GM21447 (cell line): ENCODE results near the gene INTS13.
"Not testable (repeated sequence)": the region's sequence is repeated elsewhere in the genome, so short reads cannot be mapped to it uniquely, and the experiment has no call there.

Experiments used
- ATAC-seq: cut with Tn5 transposase; IDR thresholded peaks from one replicate; pipeline ENCODE4 v1.9.1; 2021; ENCODE audit not compliant: unreplicated experiment

INTS13 gene

DNA sequence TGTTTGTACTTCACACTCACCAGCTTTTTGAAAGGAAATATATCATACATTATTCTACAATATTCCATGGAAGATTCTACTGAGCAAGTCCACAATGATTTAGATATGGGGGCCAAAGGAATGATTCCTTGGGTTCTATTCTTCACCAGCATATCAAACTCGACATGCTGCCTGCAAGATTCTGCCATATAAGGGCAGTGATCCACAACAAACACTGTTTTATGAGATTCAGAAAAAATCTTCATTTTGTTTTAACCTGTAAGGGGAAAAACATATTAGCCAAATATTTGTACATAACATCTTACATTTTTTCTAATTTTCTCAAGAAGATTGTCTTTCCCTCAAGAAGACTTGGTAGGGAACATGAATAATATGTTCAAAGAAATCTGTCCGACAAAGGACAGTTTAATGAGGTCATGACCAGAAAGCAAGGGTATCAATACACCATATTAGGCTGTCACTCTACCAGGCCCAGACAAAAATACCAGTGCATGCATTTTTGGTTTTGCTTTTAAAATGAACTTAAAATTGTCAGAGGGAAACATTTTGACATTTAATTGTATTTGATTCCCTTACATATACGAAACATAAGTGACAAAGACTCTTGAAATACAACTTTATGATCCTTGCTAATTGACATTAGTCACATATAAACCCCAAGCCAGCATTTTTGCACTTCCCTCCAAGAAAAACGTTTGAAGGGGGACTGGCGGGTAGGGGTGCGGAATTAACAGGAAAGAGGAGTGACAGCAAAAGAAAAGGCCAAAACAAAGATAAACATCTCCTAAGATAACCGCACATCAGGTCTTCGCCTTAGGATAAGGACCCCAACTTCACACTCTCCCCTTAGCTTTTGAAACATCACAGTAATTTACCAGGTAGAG lies 980 bp downstream of the INTS13 start:
- no peak for ATAC-seq

DNA sequence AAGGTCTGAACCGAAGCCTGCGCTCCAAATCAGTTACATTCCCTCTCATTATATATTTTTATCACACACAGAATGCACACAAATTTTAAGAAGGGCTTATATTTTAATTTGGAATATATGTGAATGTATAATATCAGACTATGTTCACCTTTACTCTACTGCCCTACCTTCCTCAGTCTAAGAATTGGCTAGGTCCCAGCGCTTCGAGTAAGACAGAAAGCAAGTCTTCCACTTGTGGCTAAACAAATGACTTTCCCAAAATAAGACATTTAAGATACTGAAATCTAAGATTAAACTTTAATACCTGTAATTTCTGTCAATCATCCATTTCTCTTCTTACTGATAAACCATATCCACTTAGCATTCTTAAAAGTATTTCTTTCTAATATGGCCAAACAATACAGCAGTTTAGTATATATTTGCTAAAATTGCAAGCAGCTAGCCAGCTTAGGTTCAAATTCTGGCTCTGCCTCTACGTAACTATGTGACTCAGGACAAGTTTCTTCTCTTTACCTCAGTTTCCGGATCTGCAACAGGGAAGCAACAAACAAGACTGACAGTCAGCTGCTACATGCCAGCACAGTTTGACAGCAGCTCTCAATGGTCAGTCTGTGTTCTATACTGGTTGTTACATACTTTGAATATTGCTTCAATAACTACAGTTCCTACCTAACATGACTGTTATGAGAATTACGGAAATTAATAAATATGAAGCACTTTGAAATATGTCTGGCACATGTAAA lies 2.0 kb downstream of the INTS13 start:
- ATAC-seq = no peak

DNA sequence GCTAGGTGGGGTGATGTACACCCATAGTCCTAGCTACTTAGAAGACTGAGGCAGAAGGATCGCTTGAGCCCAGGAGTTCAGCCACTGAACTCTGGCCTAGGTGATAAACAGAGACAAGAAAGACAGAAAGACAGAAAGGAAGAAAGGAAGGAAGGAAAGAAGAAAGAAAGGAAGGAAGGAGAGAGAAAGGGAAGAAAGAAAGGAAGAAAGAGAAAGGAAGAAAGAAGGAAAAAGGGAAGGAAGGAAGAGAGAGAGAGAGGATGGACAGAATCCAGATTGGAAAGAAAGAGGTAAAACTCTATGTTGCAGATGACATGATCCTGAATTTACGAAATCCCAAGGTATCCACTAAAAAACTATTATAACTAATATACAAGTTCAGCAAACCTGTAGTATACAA lies 8.2 kb downstream of the INTS13 start:
- ATAC-seq = no peak

DNA sequence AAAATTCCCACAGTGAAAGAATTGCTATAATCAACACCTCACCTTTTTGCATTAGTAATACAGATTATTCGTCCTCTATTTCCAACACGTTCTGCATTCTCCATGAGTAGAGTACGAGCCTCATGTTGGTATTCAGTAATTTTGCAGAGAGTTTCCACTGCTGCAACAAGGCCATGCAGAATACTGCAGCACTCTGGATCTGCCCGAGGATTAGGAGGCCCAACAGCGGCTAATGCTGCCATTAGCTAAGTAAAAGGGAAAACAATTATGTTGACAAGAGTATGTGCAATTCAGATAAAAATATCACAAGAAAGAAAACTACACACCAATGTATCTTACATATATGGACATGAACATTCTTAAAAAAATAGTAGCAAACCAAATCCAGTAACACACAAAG lies 9.1 kb downstream of the INTS13 start:
- ATAC-seq = no peak

DNA sequence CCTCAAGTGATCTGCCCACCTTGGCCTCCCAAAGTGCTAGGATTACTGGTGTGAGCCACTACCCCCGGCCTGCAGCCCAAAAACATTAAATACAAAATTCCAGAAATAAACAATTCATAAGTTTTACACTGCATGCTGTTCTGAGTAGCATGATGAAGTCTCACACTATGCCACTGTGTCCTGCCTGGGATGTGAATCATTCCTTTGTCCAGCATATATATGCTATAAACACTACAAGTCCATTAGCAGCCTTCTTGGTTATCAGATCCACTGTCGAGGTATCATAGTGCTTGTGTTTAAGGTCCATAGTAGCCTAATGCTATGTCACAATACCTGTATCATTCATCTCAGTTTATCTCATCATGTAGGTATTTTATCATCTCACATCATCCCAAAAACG lies 15.9 kb downstream of the INTS13 start:
- no peak for ATAC-seq

DNA sequence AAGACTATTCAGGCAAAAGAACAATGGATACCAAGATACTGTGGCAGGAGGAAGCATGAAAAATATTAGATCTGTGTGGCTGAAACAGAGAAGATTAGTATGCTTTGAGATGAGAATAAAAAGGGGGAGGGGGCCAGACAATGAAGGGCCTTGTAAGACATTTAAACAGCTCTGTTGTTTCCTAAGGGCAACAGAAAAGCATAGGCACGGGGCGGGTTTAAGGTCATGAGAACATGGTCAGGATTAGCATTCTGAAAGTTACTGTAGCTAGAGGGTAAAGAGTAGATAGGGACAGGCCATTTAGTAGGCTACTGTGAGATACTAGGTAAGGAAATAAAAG lies 18.6 kb downstream of the INTS13 start:
- ATAC-seq = no peak

DNA sequence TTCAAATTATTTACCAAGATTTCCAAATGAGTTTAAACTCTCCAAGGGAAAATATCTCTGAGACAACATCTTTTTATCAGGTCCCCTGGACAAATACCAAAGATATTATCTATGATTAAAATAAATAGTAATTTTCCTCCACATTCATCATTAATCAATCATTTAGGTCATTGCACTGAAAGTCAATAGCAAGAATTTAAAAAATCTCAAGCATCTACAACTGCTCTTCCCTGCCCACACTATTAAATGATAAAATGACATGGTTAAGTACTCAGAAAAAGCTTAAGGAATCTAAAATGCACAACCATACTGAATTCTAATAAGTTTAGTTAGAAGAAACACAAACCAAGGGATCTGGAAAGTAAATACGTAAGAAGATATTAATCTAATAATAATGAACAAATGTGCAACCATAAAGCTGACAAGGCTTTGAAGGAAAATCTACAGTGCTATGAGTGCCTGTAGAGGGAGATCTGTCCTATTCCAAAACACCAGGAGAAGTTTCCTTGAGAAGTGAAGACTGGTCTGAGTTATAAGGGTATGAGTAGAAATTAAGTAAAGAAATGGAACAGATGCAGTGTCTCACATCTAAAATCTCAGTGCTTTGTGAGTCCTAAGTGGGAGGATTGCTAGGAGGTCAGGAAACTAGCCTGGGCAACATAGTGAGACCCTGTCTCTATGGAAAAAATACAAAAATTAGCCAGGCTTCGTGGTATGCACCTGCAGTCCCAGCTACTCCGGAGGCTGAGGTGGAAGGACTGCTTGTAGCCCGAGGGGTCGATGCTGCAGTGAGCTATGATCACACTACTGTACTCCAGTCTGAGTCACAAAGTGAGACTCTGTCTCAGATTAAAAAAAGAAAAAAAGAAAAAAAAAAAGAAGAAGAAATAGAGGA lies 19.2 kb downstream of the INTS13 start:
- ATAC-seq = no peak

DNA sequence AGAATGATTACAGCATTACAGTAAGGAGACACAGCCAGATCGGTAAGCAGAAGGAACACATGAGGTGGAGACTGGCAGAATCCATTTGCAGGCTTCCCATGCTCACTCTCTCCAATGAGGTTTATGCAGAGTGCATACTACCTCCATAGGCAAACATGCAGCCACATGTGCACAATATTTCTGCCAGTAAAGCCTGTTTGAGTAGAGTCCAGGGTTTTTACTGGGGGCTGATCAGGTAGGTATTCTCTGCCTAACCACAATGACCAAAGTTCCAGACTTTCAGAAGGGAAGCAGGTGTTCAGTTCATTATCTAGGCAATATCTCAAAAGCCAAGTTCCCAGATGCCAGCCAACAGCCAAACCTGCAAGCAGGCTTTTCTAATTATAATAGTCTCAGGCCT lies 31.1 kb downstream of the INTS13 start:
- ATAC-seq = no peak

DNA sequence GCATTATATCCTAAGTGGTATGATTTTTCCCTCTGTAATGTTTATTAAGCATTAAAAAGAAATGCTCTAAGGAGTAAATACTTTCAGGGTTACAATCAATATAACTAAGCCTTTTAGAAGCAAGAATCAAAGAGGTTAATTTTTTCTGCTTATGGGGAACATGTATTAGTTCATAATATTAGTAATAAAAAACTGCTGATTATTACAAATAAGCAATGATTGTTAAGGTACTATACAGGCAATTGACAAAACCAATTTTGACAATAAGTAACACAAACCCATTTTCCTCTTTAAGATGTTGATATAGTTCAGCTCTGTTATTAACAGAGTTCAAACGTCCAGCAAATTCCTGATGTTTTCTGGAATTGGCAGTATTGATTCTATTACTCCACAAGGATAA lies 31.8 kb downstream of the INTS13 start:
- ATAC-seq = no peak

DNA sequence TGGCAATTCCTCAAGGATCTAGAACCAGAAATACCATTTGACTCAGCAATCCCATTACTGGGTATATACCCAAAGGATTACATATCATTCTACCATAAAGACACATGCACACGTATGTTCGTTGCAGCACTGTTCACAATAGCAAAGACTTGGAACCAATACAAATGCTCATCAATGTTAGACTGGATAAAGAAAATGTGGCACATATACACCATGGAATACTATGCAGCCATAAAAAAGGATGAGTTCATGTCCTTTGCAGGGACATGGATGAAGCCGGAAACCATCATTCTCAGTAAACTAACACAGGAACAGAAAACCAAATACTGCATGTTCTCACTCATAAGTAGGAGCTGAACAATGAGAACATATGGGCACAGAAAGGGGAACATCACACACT lies 34.4 kb downstream of the INTS13 start:
- ATAC-seq = not testable (repeated sequence)

DNA sequence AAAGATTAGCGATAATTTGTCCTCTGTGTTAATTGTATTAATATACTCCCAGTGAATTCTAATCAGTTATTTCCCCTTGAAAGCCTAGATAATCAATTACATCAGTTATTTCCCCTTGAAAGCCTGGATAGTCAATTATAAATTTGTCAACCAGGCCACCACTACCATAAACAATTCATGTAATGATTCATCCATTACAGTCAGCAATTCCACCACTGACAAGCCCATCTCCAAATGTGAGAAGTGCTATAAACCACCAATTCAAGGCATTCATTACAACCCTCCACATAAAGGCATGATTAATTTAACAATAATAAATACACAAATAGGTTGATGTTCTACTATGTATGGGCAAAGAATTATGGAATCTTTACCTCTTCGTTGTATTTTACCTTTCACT lies 40.9 kb downstream of the INTS13 start:
- no peak for ATAC-seq

DNA sequence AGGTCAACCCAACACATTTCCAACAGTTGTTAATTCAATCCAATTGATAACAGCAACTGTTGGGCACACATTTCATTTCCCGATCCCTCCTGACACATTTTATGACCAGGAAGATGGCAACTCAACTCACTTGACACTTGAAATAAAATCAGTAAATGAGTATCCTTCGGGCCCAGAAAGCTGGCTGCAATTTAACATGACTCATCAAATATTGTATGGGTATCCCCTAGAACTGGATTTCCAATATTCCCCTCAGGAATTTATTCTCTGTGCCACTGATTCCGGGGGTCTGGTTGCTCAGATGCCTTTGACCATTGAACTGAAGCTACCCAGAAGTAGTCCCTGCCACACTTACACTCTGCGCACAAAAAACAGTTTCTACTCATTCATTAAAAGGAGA lies 42.1 kb downstream of the INTS13 start:
- ATAC-seq = no peak

DNA sequence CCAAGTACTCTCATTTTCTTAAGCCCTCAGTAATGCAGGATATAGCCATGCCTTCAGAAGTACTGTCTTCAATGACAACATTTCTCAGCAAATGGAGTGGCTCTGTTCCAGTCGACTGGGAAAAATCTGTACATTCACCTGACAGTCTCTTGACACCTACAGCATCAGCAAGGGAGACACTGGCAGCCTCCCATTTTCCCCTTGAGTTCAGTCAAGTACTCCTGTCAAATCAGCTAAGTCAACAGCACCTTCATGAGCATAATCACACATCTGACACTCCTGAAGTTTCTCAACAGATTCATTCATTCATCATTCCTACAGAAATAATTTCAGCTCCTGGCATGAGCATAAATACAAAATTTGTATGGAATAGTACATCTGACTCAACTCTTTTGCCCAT lies 46.1 kb downstream of the INTS13 start:
- no peak for ATAC-seq

DNA sequence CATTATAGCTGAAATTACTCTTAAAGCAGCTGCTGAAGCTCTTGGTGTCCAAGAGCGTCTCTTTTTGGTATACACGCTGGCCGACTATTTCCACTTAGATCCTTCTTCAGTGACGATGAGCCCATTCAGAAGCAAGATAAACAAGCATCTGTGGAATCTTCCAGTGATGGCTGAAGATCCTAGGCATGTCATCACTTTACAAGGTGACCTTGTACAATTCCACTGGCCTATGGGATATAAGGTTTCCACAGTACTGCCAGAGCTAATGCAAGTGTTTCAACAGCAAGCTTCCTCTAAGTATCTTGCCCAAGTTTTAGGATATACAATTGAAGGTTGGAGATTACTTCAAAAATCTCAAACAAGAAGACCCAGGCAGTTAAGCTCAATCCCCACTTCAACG lies 47.0 kb downstream of the INTS13 start:
- no peak for ATAC-seq

DNA sequence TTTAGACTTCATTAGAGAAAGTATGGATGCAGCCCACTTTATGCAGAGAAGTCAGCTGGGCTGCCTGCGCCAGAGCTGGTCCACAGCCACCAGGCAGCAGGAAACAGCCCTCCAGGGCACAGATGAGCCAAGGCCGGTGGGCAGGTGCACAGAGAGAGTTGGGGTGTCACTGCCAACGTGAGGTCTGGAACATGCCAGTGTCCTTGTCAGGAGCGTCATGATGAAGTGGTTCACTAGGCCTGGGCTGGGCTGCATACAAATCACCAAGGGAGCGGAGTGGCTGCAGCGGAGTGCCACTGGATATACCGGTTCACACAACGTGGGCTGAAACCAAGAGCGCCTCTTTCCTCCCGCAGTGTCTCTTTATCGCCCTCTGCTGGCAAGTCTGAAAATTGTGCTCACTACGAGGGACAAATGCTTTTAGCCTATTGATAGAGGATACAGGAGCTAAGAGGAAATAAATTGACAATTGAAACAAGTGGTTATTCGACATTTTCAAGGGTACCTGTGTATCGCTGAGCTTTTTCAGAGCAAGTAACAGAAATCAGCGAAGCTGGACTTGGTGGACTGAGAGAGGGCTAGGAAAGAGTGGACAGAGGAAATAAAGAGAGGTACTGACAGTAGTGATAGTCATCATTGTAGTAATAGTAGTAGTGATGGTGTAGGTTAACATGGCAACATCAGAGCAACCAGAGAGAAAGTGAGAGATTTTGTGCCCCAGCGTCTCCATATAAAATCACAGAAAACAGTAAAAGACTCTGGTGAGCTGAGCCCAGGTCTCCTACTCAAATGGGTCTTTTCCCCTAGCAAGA lies 52.8 kb downstream of the INTS13 start:
- peak; percentile 78 for ATAC-seq

DNA sequence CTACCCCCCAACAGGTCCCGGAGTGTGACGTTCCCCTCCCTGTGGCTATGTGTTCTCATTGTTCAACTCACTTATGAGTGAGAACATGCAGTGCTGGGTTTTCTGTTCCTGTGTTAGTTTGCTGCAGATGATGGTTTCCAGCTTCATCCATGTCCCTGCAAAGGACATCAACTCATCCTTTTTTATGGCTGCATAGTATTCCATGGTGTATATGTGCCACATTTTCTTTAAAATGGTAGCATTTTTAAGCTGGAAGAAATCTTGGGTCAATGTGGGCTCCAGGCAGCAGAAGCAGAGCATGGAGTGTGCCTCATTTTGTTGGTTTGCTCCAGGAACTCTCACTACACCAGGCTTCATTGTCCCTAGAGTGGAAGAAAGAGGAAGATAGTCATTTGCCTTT lies 57.2 kb downstream of the INTS13 start:
- no peak for ATAC-seq

DNA sequence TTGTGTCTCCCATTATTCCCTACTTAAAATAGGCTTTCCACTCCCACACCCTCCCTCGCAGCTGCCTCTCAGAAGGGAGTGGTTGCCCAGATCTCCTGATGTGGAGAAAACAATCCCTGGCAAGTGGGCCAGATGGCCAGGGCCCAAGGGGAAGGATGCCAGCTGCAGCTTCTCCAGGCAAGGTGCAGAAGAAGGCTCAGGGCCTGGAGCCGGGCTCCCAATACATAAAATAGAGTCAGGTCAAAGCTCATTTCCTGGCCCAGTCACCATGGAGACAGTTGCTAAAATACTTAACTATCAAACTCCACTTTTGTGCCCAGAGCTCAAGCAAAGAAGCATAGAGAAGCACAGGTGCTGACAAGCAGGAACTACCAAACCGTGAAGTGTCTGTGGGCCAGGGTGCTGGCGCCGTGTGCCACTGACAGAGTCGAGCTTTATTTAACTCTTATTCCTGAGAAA lies 59.1 kb downstream of the INTS13 start:
- peak; percentile 59 for ATAC-seq

DNA sequence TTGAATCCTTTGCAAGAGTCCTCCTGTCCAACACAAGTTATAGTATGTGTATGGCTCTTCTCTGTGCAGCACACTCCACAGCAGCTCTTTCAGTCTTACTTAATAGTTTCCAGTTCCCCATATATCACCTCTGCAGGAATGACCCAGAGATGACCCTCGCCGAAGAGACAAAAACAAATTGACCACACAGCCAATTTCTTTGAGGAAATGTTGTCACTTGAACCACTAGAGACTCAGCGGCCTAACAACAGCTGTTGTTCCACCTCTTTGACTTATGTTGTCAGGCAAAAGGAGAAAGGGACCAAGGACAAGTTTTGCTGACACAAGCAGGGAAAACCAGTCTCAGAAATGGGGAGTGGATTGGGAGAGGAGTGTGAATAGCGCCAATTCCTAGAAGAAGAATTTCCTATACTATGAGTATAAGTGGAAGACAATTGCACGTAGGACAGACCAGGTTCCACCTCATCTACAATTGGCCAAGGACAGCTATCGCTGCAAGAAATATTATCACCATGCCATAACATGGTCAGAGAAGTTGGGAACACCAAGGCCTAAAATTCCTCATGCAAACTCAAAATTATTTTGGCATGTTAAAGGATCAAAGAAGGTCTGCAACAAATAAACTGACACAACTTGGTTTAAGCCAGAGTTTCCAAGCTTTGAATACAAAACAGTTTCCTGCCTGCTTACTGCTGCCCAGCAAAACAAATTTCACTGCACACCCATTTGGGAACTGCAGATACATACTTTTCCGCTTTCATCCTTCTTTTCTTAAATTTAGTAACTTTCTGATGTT lies 63.1 kb downstream of the INTS13 start:
- peak; percentile 55 for ATAC-seq

DNA sequence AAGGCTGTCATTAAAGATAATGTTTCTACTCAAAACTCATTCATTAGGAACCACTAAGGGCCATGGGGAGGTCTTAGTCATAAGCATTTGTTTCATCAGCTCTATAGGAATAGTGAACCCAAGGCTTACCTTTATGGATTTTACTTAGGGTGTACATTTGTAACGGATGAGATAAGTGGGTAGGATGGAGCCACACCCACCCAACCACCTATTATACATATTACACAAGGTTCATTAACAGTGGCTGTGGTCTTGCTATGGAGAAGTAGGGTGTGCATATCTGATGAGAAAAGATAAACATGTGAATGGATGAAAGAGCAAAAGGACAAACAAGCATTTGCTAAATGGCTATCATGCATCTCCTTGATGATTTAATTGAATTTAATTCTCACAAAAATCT lies 65.2 kb downstream of the INTS13 start:
- ATAC-seq = no peak

DNA sequence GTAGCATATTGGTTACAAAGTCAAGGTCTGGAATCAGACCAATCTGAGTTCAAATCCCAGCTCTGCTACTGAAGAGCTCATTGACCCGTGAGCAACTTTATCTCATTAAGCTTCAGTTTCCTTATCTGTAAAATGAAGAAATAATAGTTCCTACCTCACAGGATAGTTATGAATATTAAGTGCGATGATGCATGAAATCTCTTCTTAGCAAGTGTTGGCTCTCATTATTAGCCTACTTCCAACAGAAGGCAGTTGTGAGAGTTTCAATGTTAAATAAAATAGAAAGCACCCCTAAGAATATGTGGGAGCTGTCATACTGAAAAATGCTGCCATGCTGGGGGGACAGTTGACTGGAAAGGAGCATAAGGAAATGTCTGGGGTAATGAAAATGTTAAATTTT lies 65.8 kb downstream of the INTS13 start:
- ATAC-seq = no peak
